Natural killer cell (primary cell): ENCODE measurements around the gene CCDC157. TPM values are rescaled to one million over a fixed set of nuclear protein-coding genes. Genes with fewer than 3 reads are reported as not detected.

ENCODE experiments used
- ATAC-seq, 3 donors: fragments of 150-1000 bp in 2 of 3; fragments of 200-7000 bp in 1 of 3; cut with Tn5 transposase; 1 replicate in 1 of 3; 2 replicates in 2 of 3; pipeline ENCODE4 v1.10.0; 2021; ENCODE audit warnings: mild to moderate bottlenecking in 2 of 3, moderate library complexity in 2 of 3
- DNase-seq, 2 donors: peaks; one replicate each; pipeline versions ENCODE4 v3.0.0 to v3.0.0-alpha.2; 2013 to 2021; ENCODE audit warnings: mixed read lengths in 1 of 2
- H3K27ac ChIP-seq: one replicate; pipeline ENCODE4 v1.5.1; 2013; ENCODE audit warnings: mild to moderate bottlenecking, low read length
- H3K27me3 ChIP-seq: one replicate; pipeline ENCODE4 v1.6.1; 2013; ENCODE audit warnings: low read length; ENCODE audit not compliant: control insufficient read depth, insufficient read depth
- H3K36me3 ChIP-seq: one replicate; pipeline ENCODE4 v1.6.1; 2013; ENCODE audit warnings: low read length; ENCODE audit not compliant: control insufficient read depth, insufficient read depth
- H3K4me1 ChIP-seq: one replicate; pipeline ENCODE4 v1.6.1; 2013; ENCODE audit warnings: low read length; ENCODE audit not compliant: control insufficient read depth, insufficient read depth
- H3K4me3 ChIP-seq: one replicate; pipeline ENCODE4 v1.5.1; 2013; ENCODE audit warnings: low read length
- H3K9me3 ChIP-seq: one replicate; pipeline ENCODE4 v1.6.1; 2013; ENCODE audit warnings: low read length; ENCODE audit not compliant: control insufficient read depth, insufficient read depth
- H3K27ac Mint-ChIP-seq, 2 donors: one replicate each; pipeline ENCODE4 v1.8.0; 2022; ENCODE audit warnings: mild to moderate bottlenecking in 2 of 2, mixed read lengths in 2 of 2, moderate library complexity in 1 of 2
- H3K27me3 Mint-ChIP-seq, 2 donors: one replicate each; pipeline ENCODE4 v1.8.0; 2022; ENCODE audit warnings: low read depth in 2 of 2, mixed read lengths in 2 of 2
- H3K36me3 Mint-ChIP-seq: one replicate; pipeline ENCODE4 v1.8.0; 2022; ENCODE audit warnings: mixed read lengths
- H3K4me1 Mint-ChIP-seq, 2 donors: one replicate each; pipeline ENCODE4 v1.8.0; 2022; ENCODE audit warnings: mixed read lengths in 2 of 2
- H3K4me3 Mint-ChIP-seq: one replicate; pipeline ENCODE4 v1.8.0; 2022; ENCODE audit warnings: mild to moderate bottlenecking, moderate library complexity, mixed read lengths
- H3K9me3 Mint-ChIP-seq, 2 donors: one replicate each; pipeline ENCODE4 v1.8.0; 2022; ENCODE audit warnings: mixed read lengths in 2 of 2
- CTCF ChIP-seq: fragments of 200-600 bp; IDR thresholded peaks from one replicate; pipeline ENCODE4 v1.8.0; 2022; ENCODE audit warnings: antibody characterized with exemption
- WGBS: methylation state at CpG from one replicate; pipeline ENCODE4 v1.1.7; 2013; ENCODE audit warnings: missing lambda C conversion rate; ENCODE audit not compliant: insufficient coverage; 5-methylcytosine and 5-hydroxymethylcytosine counted together
- intact Hi-C: fragments of 100-400 bp; cut with micrococcal nuclease; formaldehyde crosslinking; loops from one replicate; pipeline ENCODE4 v1.14.2; 2022
- total RNA-seq, 4 donors: library from RNA; stranded (reverse); fragments of 120-200 nt in 1 of 4; gene quantifications; one replicate each; pipeline versions ENCODE4 v1.2.3 to v1.2.4, GENCODE V29; 2013 to 2022

Gene CCDC157
- total RNA-seq, 3 donors from 2014 or later (not counting 1 experiment from before 2014, with no cell fraction given) = 7.7 to 9.7 (median 8.4) TPM

DNA sequence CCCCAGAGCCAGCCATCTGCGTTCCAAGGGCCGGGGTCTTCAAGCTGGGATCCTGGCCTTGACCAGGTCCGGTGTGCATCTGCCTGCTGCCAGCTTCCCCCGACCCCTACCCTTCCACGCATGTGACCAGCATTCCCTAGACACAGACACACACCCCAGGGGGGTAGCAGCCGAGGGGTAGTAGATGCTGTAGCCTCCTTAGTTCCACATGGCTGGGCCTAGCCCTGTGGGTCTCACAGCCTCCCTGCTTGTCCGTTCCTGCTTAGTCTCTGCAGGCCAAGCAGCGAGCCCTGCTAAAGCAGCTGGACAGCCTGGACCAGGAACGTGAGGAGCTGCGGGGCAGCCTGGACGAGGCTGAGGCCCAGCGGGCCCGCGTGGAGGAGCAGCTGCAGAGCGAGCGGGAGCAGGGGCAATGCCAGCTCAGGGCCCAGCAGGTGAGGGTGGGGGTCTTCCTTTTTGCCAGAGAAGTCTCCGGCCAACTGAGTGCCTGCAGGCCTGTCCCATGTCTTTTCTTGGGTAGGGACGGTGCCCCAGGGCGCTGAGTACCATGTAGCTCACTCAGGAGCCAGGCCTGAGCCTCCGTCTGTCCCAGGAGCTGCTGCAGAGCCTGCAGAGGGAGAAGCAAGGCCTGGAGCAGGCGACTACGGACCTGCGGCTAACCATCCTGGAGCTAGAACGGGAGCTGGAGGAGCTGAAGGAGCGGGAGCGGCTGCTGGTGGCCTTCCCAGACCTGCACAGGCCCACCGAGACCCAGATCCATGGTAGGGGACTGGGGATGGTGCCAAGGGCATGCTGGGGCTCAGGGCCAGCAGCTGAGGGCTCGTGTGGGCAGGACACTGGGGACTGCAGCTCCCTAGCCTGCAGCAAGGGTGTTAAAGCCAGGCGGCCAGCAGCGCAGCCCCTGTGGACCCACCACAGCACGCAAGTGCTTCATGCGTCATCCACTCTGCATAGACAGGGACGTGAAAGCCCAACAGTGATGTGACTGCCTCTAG is 16.8 kb downstream of the CCDC157 start:
- DNase-seq = no peak
- H3K4me1 ChIP-seq = peaks cover 2% of the 10 kb centered on the region
- no peaks in the 10 kb centered on the region for H3K9me3 Mint-ChIP-seq
- H3K27ac ChIP-seq = no peak overlapping the region
- H3K36me3 Mint-ChIP-seq = no peaks in the 10 kb centered on the region
- H3K27me3 ChIP-seq = no peaks in the 10 kb centered on the region
- H3K9me3 ChIP-seq = no peaks in the 10 kb centered on the region
- no peak for TF ChIP-seq CTCF
- no peaks in the 10 kb centered on the region for H3K4me1 Mint-ChIP-seq
- ATAC-seq = no peak
- H3K4me3 Mint-ChIP-seq = no peak overlapping the region
- H3K27ac Mint-ChIP-seq = no peak overlapping the region
- intact Hi-C loops = no loop called here
- no peaks in the 10 kb centered on the region for H3K36me3 ChIP-seq
- H3K4me3 ChIP-seq = no peak overlapping the region
- 94% methylated on average over 33 of the region's 33 CpGs for WGBS
- H3K27me3 Mint-ChIP-seq = no peaks in the 10 kb centered on the region

DNA sequence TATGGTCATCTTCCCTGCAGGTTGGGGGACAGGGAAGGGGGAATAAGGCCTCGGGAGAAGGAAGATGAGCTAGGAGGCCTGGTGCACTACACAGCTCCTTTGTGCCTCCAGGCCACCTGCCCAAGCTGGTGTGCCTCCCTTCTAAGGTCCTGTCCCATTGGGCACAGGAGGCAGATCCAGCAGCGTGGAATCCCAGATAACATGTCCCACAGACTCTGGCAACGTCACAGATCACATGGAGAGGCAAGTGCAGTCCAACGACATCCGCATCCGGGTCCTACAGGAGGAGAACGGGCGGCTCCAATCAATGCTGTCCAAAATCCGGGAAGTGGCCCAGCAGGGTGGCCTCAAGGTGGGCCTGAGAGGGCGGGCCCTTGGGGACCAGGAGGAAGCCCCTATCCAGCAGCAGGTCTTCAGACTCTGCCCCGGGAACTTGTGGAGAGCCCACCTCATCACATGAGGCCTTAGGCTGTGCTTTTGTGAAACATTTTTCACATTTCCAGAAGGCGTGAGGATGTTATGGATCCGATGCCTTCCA is 18.6 kb downstream of the CCDC157 start:
- no peak for ATAC-seq
- WGBS = 93% methylated on average over 13 of the region's 13 CpGs
- H3K9me3 ChIP-seq = no peaks in the 10 kb centered on the region
- H3K36me3 ChIP-seq = no peaks in the 10 kb centered on the region
- Mint-ChIP-seq H3K4me3 (no peak overlapping the region), H3K27ac (no peak overlapping the region), H3K4me1 (no peaks in the 10 kb centered on the region), H3K27me3 (no peaks in the 10 kb centered on the region), H3K36me3 (no peaks in the 10 kb centered on the region), H3K9me3 (no peaks in the 10 kb centered on the region)
- DNase-seq = no peak
- H3K27me3 ChIP-seq = no peaks in the 10 kb centered on the region
- H3K27ac ChIP-seq = no peak overlapping the region
- H3K4me3 ChIP-seq = no peak overlapping the region
- H3K4me1 ChIP-seq = peaks cover 2% of the 10 kb centered on the region
- TF ChIP-seq CTCF = no peak
- intact Hi-C loops = no loop called here

DNA sequence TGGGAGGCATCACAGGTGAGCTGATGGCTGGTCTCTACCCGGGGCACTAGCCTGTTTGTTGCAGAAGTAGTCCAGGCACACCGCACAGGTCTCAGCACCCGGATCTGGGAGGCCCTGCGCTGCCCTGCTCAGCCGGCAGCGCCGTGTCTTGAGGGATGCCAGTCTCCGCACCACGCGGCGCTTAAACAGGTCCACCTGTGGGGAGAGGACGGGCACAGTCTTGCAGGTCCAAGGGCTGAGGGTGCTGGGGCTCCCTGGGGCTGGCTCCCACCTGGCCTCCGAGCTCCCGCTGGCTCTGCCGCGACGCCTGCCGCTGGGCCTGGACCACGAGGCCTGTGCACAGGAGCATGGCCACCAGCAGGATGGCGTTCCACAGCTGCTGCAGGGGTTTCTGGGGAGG is 23.2 kb downstream of the CCDC157 start:
- H3K36me3 Mint-ChIP-seq = no peaks in the 10 kb centered on the region
- no peak for ATAC-seq
- intact Hi-C loops = no loop called here
- H3K27ac Mint-ChIP-seq = no peak overlapping the region
- H3K4me1 Mint-ChIP-seq = no peaks in the 10 kb centered on the region
- no peak overlapping the region for H3K4me3 Mint-ChIP-seq
- H3K27ac ChIP-seq = no peak overlapping the region
- H3K27me3 ChIP-seq = no peaks in the 10 kb centered on the region
- WGBS = 96% methylated on average over 20 of the region's 20 CpGs
- TF ChIP-seq CTCF = no peak
- no peaks in the 10 kb centered on the region for H3K9me3 ChIP-seq
- H3K9me3 Mint-ChIP-seq = no peaks in the 10 kb centered on the region
- H3K4me1 ChIP-seq = no peaks in the 10 kb centered on the region
- no peaks in the 10 kb centered on the region for H3K27me3 Mint-ChIP-seq
- no peaks in the 10 kb centered on the region for H3K36me3 ChIP-seq
- no peak for DNase-seq
- H3K4me3 ChIP-seq = no peak overlapping the region
